ENCODE measurements around the gene GXYLT1. TPM values are rescaled to one million over a fixed set of nuclear protein-coding genes. Genes with fewer than 3 reads are reported as not detected.

Gene GXYLT1
- total RNA-seq, 4 donors from 2014 or later, result 3.6 to 17.5 (median 8.7) TPM

GRCh38 chr12:42102720-42103119, 42.0 kb downstream of the GXYLT1 start:
- Histone ChIP-seq H3K27me3 (no peaks in the 10 kb centered on the region), H3K4me3 (no peak overlapping the region), H3K4me1 (peaks cover 0 to 25% (median 4%) of the 10 kb centered on the region in 4 donors), H3K9me3 (no peaks in the 10 kb centered on the region), H3K27ac (peak overlapping the region in 1 of 4 donors; percentile 32), H3K36me3 (no peaks in the 10 kb centered on the region)
- no peak for DNase-seq
- TF ChIP-seq POLR2A (IDR thresholded peaks at IDR 0.05) (no peak), POLR2AphosphoS5 (IDR thresholded peaks at IDR 0.05) (no peak), EP300 (IDR thresholded peaks at IDR 0.05; ENCODE audit: low read depth) (no peak), CTCF (IDR thresholded peaks at IDR 0.05) (no peak)
- in situ Hi-C loops (cut with MboI; ENCODE audit: low pct_ligation_motif_present in 1 of 4, low pct_unique_long_range_greater_than_20kb in 1 of 4, low sequenced_read_pairs in 3 of 4), result no loop called here
- WGBS, 2 donors (ENCODE audit: low coverage in 1 of 2), result 97 to 98% methylated on average over 3 of the region's 3 CpGs
- intact Hi-C loops (cut with DNase I; ENCODE audit: low total_unique reads), result no loop called here

GRCh38 chr12:42099433-42099832, 45.2 kb downstream of the GXYLT1 start:
- Histone ChIP-seq H3K4me3 (no peak overlapping the region), H3K9me3 (no peaks in the 10 kb centered on the region), H3K27ac (no peak overlapping the region), H3K4me1 (peaks cover 0 to 24% (median 4%) of the 10 kb centered on the region in 4 donors), H3K36me3 (peaks cover 0 to 16% (median 0%) of the 10 kb centered on the region in 4 donors), H3K27me3 (no peaks in the 10 kb centered on the region)
- DNase-seq, result no peak
- 93 to 97% methylated on average over 7 to 9 of the region's 9 CpGs for WGBS, 2 donors (ENCODE audit: low coverage in 1 of 2)
- in situ Hi-C loops (cut with MboI; ENCODE audit: low pct_ligation_motif_present in 1 of 4, low pct_unique_long_range_greater_than_20kb in 1 of 4, low sequenced_read_pairs in 3 of 4) (no loop called here), intact Hi-C loops (cut with DNase I; ENCODE audit: low total_unique reads) (no loop called here)
- TF ChIP-seq POLR2A (IDR thresholded peaks at IDR 0.05), result no peak
- TF ChIP-seq CTCF (IDR thresholded peaks at IDR 0.05), result no peak
- TF ChIP-seq EP300 (IDR thresholded peaks at IDR 0.05; ENCODE audit: low read depth), result no peak
- TF ChIP-seq POLR2AphosphoS5 (IDR thresholded peaks at IDR 0.05), result no peak

- Histone ChIP-seq H3K9me3 (no peaks in the 10 kb centered on the region), H3K27ac (peak overlapping the region in 2 of 4 donors; percentile 3 to 31), H3K36me3 (peaks cover 0 to 16% (median 0%) of the 10 kb centered on the region in 4 donors), H3K4me3 (peak overlapping the region in 1 of 4 donors; percentile 16), H3K27me3 (no peaks in the 10 kb centered on the region), H3K4me1 (peaks cover 0 to 11% (median under 1%) of the 10 kb centered on the region in 4 donors)
- in situ Hi-C loops (cut with MboI; ENCODE audit: low pct_ligation_motif_present in 1 of 4, low pct_unique_long_range_greater_than_20kb in 1 of 4, low sequenced_read_pairs in 3 of 4), result no loop called here
- 45 to 83% methylated on average over 5 of the region's 5 CpGs for WGBS, 2 donors (ENCODE audit: low coverage in 1 of 2)
- intact Hi-C loops (cut with DNase I; ENCODE audit: low total_unique reads), result no loop called here
- DNase-seq, result no peak
- no peak for TF ChIP-seq EP300 (IDR thresholded peaks at IDR 0.05; ENCODE audit: low read depth)
- no peak for TF ChIP-seq POLR2AphosphoS5 (IDR thresholded peaks at IDR 0.05)
- no peak for TF ChIP-seq CTCF (IDR thresholded peaks at IDR 0.05)
- no peak for TF ChIP-seq POLR2A (IDR thresholded peaks at IDR 0.05)
These were observed 46.7 kb downstream of the GXYLT1 start for GRCh38 chr12:42097971-42098370.

DNA sequence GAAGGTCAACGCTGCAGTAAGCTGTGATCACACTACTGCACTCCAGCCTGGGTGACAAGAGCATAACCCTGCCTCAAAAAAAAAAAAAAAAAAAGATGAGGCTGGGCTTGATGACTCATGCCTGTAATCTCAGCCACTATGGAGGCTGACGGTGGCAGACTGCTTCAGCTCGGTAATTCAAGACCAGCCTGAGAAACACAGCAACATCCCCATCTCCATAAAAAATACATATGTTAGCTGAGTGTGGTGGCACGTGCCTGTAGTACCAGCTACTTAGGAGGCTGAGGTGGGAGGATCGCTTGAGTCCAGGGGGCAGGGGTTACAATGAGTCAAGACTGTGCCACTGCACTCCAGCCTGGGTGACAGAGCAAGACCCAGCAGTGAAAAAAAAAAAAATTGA, 50.4 kb downstream of the GXYLT1 start:
- in situ Hi-C loops (cut with MboI; ENCODE audit: low pct_ligation_motif_present in 1 of 4, low pct_unique_long_range_greater_than_20kb in 1 of 4, low sequenced_read_pairs in 3 of 4), result no loop called here
- no peak overlapping the region for H3K4me3 ChIP-seq
- no peak for TF ChIP-seq EP300 (IDR thresholded peaks at IDR 0.05; ENCODE audit: low read depth)
- TF ChIP-seq POLR2AphosphoS5 (IDR thresholded peaks at IDR 0.05), result no peak
- no peak for TF ChIP-seq POLR2A (IDR thresholded peaks at IDR 0.05)
- TF ChIP-seq CTCF (IDR thresholded peaks at IDR 0.05), result no peak
- no peaks in the 10 kb centered on the region for H3K4me1 ChIP-seq
- peaks cover 0 to 16% (median 0%) of the 10 kb centered on the region in 4 donors for H3K36me3 ChIP-seq
- no peaks in the 10 kb centered on the region for H3K27me3 ChIP-seq
- intact Hi-C loops (cut with DNase I; ENCODE audit: low total_unique reads), result no loop called here
- DNase-seq, result no peak
- H3K9me3 ChIP-seq, result no peaks in the 10 kb centered on the region
- WGBS, 2 donors (ENCODE audit: low coverage in 1 of 2), result 85 to 91% methylated on average over 5 of the region's 5 CpGs
- no peak overlapping the region for H3K27ac ChIP-seq
